GM11168 (cell line): ENCODE results near the gene SLC4A5.

ENCODE experiments used
- in situ Hi-C: fragments of 300-500 bp; cut with MboI; formaldehyde crosslinking; loops from one replicate; pipeline ENCODE4 v1.12.0; 2022; ENCODE audit warnings: low sequenced_read_pairs; ENCODE audit not compliant: unreplicated experiment

SLC4A5 gene

GRCh38 chr2:74178211-74179062 lies 164.8 kb downstream of the SLC4A5 start, which contains the start of gene MOB1A:
TSS of gene MOB1A (minus strand) at chr2:74178879. CDS start at chr2:74178674, 205 bp downstream.
- in situ Hi-C loops = no loop called here

- in situ Hi-C loops = no loop called here
Measured at GRCh38 chr2:74177696-74178095, 165.5 kb downstream of the SLC4A5 start.

- in situ Hi-C loops = no loop called here
Measured at GRCh38 chr2:74174909-74175308, 168.3 kb downstream of the SLC4A5 start.

- in situ Hi-C loops = no loop called here
Measured at GRCh38 chr2:74168739-74169138, 174.5 kb downstream of the SLC4A5 start.
